NOMO-1 treated with DMSO at 0.1 percent for 48 hours (cell line): ENCODE results near the gene C2orf76.
"Not testable (repeated sequence)": the region's sequence is repeated elsewhere in the genome, so short reads cannot be mapped to it uniquely, and the experiment has no call there.

Experiments used
- DNase-seq: peaks from one replicate; lab custom pipeline; 2025; ENCODE audit not compliant: unreplicated experiment; lab: John Stamatoyannopoulos, UW

Gene C2orf76

DNA sequence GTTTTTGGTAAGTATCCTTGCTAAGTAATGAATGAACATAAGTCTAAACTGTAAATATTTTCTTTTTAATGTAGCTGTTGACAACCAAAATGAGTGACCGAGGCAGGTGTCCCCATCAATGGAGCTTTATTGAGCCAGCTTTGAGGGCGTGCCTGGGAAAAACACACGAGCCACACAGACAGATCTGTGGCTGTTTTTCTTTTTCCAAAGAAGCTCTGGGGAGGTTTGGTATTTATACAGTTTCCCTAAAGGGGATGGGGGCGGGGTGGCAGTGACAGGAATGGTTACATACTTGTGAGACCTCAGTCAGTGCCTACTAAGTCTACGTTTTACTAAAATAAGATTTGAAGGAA is 11.3 kb upstream of the C2orf76 start:
- no peak for DNase-seq

DNA sequence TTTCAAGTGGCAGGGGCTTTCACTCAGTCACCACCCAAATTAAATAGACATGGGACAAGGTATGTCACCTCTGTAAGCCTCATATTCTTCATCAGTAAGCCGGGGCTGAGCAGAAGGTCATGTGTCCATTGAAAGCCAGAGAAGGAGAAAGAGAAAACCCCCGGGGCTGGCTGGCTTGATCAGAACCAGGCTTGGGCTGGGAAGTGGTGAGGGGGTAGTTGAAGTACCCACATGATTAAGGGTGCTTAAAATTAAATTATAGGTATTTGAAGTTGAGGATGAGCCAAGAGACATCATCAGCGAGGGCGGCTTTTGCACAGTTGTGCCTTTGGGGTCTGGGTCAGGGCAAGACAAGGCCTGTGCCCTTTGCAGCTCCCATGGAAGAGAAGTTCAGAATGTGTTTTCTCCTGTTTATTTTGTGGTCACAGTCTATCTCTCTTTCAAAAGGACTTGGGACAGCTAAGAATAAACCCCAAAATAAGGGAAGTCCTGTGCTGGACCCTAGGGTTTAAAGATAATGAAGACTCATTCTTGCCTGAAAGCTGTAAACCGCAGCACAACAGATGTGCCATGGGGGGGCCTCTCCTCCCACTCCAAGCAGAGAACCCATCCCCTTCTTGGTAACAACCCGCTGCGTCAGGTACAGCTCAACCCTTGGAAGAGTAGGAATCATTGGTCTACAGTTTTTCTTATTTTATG is 10.8 kb upstream of the C2orf76 start:
- DNase-seq, result peak; percentile 39

DNA sequence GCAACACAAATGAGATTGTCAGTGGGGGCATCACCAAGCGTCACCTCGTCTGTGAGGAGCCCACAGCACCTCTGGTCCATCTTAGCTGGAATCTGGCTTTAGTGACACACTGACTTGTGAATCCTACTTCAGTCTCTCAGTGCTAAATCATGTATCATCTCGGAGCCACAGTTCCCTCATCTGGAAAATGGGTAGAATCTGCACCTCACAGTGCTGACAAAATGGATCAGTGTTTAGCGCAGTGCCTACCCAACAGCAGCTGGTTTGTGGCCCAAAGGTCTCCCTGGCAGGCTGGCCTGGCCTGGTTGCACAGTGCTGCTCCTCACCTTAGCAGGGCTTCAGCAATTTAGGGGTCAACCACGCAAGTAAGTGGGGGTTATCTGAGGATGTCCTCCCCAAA is 10.2 kb upstream of the C2orf76 start:
- no peak for DNase-seq

DNA sequence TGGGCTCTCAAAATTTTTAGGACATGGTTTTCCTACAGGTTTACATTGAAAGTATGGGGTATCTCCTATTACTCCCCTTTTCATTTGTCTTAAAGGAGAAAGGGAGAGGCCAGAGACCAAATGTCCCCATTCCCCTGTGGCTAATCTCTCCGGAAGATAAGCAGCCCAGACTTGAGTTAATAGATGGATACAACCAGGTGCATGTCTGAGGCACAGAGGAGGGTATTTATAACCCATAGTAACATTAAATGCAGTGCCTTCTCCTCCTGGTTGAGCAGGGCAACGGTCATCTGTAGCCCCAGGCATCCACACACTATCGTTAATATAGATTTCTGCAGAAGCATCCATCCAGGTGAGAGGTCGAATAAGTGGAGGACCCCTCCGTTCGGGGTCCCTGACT is 9.8 kb upstream of the C2orf76 start:
- DNase-seq, result not testable (repeated sequence)

DNA sequence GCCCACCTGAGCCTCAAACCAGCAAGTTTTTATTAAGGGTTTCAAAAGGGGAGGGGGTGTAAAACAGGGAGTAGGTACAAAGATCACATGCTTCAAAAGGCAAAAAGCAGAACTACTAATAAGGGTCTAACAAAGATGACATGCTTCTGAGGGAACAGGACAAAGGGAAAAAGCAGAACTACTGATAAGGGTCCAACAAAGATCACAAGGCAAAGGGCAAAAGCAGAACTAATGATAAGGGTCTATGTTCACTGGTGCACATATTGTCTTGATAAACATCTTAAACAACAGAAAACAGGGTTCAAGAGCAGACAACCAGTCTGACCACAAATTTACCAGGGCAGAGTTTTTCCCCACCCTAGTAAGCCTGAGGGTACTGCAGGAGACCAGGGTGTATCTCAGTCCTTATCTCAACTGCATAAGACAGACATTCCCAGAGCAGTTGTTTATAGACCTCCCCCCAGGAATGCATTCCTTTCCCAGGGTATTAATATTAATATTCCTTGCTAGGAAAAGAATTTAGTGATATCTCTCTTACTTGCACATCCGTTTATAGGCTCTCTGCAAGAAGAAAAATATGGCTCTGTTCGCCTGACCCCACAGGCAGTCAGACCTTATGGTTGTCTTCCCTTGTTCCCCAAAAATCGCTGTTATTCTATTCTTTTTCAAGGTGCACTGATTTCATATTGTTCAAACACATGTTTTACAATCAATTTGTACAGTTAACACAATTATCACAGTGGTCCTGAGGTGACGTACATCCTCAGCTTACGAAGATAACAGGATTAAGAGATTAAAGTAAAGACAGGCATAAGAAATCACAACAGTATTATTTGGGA is 7.5 kb upstream of the C2orf76 start:
- not testable (repeated sequence) for DNase-seq

DNA sequence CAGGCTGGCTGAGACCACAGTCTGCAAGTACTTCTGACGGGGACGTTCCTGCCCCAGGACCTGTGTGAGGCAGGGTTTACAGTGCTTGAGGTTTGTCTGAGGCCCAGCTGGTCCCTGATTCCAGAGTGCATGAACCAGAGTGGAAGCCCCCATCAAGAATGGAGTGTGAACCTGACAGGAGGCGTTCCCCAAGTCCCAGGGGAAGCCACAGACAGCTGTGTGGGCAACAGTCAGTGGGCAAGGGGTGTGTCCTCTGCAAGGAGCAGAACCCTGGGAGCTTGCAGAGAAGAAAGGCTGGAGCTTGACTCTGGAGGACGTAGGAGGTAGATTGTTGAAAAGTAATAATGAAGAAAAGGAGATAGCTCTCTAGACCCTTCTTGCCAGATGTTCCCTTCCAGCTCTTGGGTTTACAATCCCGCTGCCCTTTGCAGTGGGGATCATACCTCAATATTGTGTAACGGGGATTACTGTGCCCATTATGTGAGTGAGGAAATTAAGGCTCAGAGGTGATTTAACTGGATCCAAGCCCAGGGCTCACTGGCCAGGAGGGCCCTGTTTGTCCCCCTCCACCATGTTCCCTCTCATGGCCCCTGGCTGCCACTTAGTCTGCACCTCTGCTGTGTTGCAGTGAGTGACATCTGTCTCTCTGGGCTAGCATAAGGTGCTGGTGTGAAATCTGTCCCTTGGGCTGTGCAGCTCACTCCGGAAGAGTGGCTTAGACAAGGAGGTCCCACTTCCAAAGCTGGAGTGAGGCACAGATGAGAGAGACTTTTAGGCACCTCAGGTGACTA is 6.3 kb upstream of the C2orf76 start:
- DNase-seq, result no peak

DNA sequence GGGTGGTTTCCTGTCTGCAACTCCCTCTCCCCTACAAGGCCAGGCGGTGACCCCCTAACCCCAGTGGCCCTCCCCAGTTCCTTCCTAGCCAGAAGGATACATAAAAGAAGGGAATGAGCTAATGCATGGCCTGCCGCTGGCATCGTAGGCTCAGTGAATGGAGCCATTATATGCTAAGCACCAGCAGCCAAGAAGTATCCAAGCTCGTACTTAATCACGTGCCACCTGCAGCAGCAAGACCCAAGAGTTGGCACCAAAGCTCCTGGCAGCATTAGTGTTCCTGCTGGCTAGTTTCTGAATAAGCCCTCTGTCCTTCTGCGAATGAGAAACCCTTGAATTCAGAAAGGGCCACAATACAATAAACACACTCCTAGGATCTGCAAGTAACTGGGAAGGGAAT is 4.5 kb upstream of the C2orf76 start:
- no peak for DNase-seq

DNA sequence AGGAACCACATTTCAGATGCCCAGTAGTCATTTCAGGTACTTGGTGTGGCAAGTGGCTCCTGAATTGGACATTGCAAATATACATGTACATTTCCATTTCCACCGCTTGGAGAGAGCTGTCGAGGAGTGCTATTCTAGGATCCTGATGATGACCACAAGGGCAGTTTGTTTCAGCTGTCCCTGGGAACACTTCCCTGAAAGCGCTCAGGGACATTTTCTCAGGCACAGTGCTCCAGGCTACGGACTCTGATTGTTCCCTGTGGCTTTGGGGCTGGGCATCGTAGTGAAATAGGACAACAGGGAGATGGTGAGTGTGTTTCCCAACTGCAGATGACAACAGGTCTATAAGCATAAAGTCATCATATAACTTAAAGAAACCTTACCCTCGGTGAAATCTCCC is 3.2 kb upstream of the C2orf76 start:
- DNase-seq, result no peak

DNA sequence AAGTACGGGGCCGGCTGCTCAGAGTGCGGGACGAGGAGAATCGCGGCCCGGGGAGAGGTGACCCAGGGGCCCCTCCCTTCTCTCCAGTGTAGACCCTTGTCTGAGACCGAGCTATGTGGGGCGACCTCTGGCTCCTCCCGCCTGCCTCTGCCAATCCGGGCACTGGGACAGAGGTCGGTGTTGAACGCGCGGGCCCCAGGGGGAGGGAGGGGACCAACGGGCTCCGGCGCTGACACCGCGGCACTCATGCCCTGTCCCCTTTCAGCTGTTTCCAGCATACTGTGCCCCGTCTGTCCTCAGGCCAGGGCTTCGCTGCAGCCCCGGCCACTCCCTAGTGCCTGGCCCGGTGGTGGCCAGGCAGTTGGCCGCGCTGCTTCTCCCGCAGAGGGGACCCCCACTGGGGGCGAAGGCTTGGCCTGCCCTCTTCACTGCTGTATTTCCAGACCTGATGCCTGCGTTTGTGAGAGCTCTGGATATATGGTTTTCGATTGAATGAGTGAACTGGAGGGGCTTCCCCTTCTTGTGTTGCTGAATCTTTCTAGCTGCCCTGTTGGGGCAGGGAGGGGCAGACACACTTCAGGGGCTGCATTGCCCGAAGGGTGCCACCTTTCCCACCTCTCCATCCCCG is 952 bp upstream of the C2orf76 start:
- peak; percentile 42 for DNase-seq

DNA sequence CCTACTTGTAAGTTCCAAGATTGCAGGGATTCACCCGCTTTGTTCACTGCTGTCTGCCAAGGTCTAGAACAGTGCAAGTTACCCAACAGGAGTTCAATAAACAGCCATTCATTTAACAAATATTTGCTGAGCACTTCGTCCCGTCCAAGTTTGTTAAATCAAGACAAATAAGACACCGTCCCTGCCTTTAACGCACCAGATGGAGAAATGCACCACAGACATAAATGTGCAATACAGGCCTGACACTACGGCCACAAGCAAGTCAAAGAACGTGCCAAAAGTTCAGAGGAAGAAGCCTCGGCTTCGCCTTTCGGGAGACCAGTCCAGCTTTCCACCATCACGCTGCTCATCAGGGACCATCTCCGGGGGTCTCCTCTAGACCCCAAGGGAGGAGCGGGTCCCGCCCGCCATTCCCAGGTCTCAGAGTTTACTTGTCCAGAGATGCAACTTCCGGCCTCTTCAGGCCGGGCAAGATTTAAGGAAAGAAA is 429 bp downstream of the C2orf76 start:
- DNase-seq, result peak; percentile 55

DNA sequence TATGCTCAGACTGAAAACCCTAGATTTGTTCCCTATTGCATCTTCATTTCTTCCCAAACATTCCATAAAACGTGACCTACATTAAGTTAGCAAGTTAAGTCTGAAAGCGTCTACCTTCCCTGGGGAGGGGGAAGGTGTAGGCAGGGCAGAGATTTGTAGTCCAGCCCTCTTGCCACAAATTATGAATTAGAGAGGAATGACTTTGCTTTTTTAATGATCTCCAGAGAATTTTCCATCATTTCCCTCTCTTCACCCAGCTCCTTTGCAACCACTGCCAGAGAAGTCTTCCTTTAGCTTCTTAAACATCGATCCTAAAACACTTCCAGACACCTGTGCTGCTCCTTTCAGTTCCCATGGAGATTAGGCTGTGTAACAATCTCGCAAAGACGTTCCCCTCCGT is 1.2 kb downstream of the C2orf76 start:
- DNase-seq, result no peak

DNA sequence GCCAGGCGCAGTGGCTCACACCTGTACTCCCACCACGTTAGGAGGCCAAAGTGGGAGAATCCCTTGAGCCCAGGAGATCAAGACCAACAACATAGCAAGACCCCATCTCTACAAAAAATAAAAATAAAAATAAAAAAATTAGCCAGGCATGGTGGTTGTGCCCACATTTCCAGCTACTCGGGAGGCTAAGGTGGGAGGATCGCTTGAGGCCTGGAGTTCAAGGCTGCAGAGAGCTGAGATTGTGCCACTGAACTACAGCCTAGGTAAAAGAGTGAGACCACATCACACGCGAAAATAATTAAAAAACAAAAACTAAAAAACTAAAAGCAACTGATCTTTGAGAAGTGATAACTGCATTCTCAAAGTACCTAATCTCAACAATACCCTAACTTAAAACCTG is 1.8 kb downstream of the C2orf76 start:
- no peak for DNase-seq

DNA sequence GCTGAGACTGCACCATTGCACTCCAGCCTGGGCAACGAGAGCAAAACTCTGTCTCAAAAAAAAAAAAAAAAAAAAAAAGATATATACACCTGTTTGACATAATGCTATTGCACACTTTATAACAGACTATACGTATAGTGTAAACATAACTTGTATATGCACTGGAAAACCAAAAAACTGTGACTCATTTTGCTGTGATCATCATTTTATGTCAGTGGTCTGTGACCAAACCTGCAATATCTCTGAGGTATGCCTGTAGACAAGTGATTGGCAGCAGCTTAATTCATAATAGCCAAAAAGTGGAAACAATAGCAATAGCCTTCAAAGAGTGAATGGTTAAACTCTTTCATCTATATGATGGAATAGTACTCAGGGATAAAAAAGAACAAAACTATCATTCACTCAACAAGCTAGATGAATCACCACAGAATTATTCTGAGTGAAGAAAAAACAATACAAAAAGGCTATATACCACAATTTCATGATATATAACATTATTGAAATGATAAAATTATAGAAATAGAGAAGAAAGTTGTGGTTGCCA is 6.1 kb downstream of the C2orf76 start:
- no peak for DNase-seq

DNA sequence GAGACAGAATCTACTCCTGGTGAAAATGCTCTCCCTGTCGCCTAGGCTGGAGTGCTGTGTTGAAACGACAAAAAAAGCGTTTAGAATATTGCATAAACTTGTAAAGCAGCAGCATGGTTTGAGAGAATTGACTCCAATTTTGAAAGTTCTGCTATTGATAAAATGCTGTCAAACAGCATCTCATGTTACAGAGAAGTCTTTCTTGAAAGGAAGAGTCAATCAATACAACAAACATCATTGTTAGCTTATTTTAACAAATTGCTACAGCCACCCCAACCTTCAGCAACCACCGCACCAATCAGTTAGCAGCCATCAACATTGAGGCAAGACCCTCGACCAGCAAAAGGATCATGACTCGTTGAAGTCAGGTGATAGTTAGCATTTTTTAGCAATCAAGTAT is 6.9 kb downstream of the C2orf76 start:
- DNase-seq, result no peak

DNA sequence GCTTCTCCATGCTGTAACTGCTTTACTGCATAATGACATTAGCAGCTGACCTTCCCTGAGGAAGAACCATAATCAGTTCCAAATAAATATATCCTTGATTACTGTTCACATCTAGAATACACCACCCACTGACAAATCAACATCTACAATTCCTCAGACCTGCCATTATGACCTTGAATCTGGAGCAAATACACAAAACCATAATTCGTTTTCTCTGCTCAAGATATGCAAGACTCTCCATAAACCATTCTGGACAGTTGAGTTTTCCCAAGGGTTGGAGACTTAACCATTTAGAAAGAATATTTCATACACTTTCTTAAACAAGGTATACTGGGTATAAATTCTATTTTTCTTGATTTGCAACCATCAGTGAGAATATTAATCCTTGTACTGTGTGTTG is 11.8 kb downstream of the C2orf76 start:
- no peak for DNase-seq

DNA sequence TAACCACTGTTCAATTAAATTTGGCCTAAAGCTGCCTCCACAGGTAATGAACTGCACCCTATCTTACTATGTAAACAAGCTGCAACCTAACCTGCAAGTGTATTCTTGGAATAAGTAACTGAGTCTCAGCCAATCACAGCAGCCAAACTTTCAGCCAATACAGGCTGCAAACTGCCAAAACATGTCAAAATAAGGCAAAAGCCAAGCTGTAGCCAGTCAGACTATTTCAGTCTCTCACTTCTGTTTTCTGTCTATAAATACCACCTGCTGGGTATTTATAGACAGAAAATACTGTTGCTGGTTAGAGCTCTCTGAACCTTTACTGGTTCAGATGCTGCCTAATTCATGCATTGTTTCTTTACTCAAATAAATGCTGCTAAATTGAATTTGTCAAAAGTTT is 14.3 kb downstream of the C2orf76 start:
- peak; percentile 85 for DNase-seq

DNA sequence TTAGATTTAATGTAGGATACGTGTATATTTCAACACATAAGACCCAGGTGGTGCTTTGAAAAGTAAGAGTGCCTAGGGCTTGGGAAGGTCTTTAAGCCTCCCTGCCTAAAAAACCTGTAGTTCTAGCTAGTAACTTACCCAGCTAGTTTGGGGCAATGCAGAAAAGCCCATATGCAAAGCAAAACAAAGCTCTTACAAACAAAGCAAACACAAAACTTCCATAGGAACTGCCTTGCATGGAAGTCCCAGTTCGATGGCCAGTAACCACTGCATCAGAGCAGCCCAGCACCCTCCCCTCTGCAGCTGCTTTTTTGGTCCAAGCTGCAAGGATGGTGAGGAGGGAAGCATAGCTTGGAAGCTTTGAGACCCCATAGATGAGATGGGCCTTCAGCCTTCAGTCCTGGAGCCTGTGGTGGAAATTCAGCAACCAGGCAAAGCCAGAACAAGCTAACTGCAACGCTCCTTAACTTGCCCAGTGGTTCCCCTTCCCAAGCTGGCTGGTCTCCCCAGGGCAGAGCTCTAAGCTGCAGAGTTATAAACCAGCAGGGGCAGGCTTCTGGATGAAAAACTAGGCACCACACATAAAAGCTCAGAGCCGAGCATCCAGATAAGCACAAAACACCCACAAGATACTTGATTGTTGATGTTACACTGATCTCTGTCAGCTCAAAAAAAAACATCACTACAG is 16.2 kb downstream of the C2orf76 start:
- DNase-seq, result no peak

DNA sequence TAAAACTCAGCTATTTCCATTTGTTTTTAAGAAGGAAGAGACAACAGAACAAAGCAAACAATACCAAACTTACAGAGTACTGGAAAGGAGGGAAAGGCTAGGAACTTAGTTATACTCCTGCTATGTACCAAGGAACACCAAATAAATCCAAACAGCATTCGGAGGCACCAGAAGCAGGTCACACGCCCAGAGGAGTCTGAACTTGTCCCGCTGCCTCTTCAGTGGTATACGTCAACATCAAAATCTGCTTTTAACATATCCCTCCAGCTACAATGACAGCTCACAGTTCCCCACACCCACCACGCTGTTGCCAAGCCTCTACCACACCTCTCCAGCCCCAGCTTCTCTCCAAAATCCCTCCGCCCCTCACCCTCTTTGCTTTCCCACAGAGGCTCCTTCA is 17.3 kb downstream of the C2orf76 start:
- DNase-seq, result no peak

DNA sequence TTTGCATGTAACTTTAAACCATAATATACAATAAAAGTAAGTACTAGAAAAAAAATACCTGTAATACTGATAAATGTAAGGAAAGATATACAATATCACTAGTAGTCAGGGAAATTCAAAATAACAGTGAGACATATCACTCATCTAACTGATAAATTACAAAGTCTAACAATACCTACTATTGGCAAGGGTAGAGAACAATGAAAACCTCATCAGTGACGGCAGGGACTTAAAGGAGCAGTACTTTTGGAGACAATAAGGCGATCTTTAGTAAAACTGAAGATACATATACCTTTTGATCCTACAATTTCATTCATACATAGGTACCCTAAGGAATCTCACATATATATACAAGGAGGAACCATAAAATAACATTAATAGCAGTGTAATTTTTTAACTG is 24.9 kb downstream of the C2orf76 start:
- DNase-seq, result no peak

DNA sequence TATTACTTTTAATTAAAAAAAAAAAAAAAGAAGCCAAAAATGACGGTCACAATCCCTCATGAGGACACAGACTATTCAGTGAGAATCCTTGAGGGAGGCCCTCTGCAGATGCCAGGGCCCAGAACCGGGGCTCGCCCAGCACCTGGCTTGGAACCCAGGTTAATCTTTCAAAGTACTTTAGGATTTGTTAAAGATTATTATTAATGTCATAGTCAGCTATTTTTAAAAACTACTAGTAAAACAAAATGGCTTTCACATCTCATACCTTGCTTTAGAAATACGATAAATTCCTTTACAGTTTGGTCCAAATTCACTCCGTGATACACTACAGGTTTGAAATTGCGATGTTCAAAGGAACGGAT is 27.1 kb downstream of the C2orf76 start:
- DNase-seq, result no peak
